Right lobe of liver (tissue), 6 donors: ENCODE data around the gene CPE. TPM values are rescaled to one million over a fixed set of nuclear protein-coding genes. Genes with fewer than 3 reads are reported as not detected.

ENCODE experiments used
- ATAC-seq, 4 donors: fragments of 200-7000 bp; cut with Tn5 transposase; one replicate each; pipeline ENCODE4 v1.9.1; 2020; ENCODE audit warnings: mild to moderate bottlenecking in 4 of 4, moderate library complexity in 4 of 4
- DNase-seq, 3 donors: peaks; one replicate each; pipeline ENCODE4 v3.0.0-alpha.2; 2020
- H3K27ac ChIP-seq, 3 donors: fragments of 200-600 bp; one replicate each; pipeline ENCODE4 v1.8.0; 2022
- H3K27me3 ChIP-seq, 2 donors: fragments of 200-600 bp; one replicate each; pipeline ENCODE4 v1.8.0; 2022
- H3K36me3 ChIP-seq, 4 donors: fragments of 200-600 bp; sonication (generic) in 1 of 4; one replicate each; pipeline versions ENCODE4 v1.5.1 to v1.8.0; 2017 to 2022; ENCODE audit warnings: control low read depth in 1 of 4
- H3K4me1 ChIP-seq, 4 donors: fragments of 200-600 bp; sonication (generic) in 1 of 4; one replicate each; pipeline versions ENCODE4 v1.5.1 to v1.8.0; 2017 to 2022; ENCODE audit warnings: control low read depth in 1 of 4
- H3K4me3 ChIP-seq, 3 donors: fragments of 200-600 bp; one replicate each; pipeline ENCODE4 v1.8.0; 2022
- H3K9me3 ChIP-seq, 4 donors: fragments of 200-600 bp; sonication (generic) in 1 of 4; one replicate each; pipeline versions ENCODE4 v1.5.1 to v1.8.0; 2017 to 2022; ENCODE audit warnings: control low read depth in 1 of 4
- CTCF ChIP-seq, 4 donors: fragments of 200-600 bp in 3 of 4; fragments of 450-650 bp in 1 of 4; IDR thresholded peaks; one replicate each; pipeline versions ENCODE4 v1.5.1 to v1.8.0; 2016 to 2022; ENCODE audit warnings: antibody characterized with exemption in 4 of 4, mild to moderate bottlenecking in 2 of 4
- POLR2A ChIP-seq: fragments of 450-650 bp; IDR thresholded peaks from one replicate; pipeline ENCODE4 v1.6.1; 2017; ENCODE audit warnings: antibody characterized with exemption, mild to moderate bottlenecking
- WGBS: methylation state at CpG from one replicate; pipeline ENCODE4 v1.1.6; 2018; ENCODE audit warnings: low coverage, low lambda C conversion rate; ENCODE audit not compliant: insufficient coverage; ENCODE audit errors: missing lambda C conversion rate; 5-methylcytosine and 5-hydroxymethylcytosine counted together
- intact Hi-C, 2 donors: fragments of 100-400 bp; cut with DNase I; formaldehyde crosslinking; loops; one replicate each; pipeline versions ENCODE4 v1.11.2 to v1.14.1; 2022
- microRNA counts: library from miRNA; unstranded; fragments of <30 nt; microRNA quantifications from one replicate; lab custom pipeline; 2016
- microRNA-seq, 2 donors: library from miRNA; unstranded; fragments of <30 nt; microRNA quantifications; one replicate each; pipeline ENCODE4, GENCODE V29; 2019 to 2020
- small RNA-seq, 2 experiments: library from RNA; depleted of rRNA; stranded (forward); fragments of <200 nt; gene quantifications; one replicate each; pipeline ENCODE3, GENCODE V24; 2016
- total RNA-seq, 6 experiments: library from RNA; depleted of rRNA in 2 of 6; stranded (reverse); fragments of >200 nt in 2 of 6; fragmentation: NEBNext Ultra II Directional in 3 of 6; extraction: Animal tissue kit (Norgen Biotek cat#: 25700) in 3 of 6; gene quantifications; one replicate each; pipeline versions ENCODE4 v1.1.0 to v1.2.4, GENCODE V29; 2016 to 2023
- donor health status: DM: no; HTN: yes; CAD: no.
- donor health status: DM: no; HTN: no; CAD: no.
- donor health status: DM: no; HTN: no; CAD: no.
- donor health status: DM: no; HTN: yes; CAD: no.
- donor health status: DM: no; HTN: yes; CAD: no.

Gene CPE
- total RNA-seq, 6 experiments from 2014 or later = 4.2 to 17.3 (median 9.4) TPM

- Histone ChIP-seq H3K27me3 (no peaks in the 10 kb centered on the region), H3K4me1 (no peaks in the 10 kb centered on the region), H3K9me3 (no peaks in the 10 kb centered on the region), H3K4me3 (no peak overlapping the region), H3K27ac (no peak overlapping the region), H3K36me3 (no peaks in the 10 kb centered on the region)
- ATAC-seq (no peak), DNase-seq (no peak)
- TF ChIP-seq POLR2A (no peak), CTCF (IDR thresholded peaks at IDR 0.05) (no peak)
- intact Hi-C loops = loop anchor here in 1 of 2 donors (5.0 kb wide), 1 partner anchor 550 kb away; no protein-coding TSS in a partner anchor
- 90% methylated on average over 10 of the region's 10 CpGs for WGBS
Observed at GRCh38 chr4:165541851-165542459, 163.1 kb downstream of the CPE start.

- ATAC-seq (no peak), DNase-seq (no peak)
- intact Hi-C loops = loop anchor here in 1 of 2 donors (5.0 kb wide), 1 partner anchor 550 kb away; no protein-coding TSS in a partner anchor
- Histone ChIP-seq H3K36me3 (no peaks in the 10 kb centered on the region), H3K9me3 (no peaks in the 10 kb centered on the region), H3K27ac (no peak overlapping the region), H3K4me1 (no peaks in the 10 kb centered on the region), H3K27me3 (no peaks in the 10 kb centered on the region), H3K4me3 (no peak overlapping the region)
- no peak for TF ChIP-seq CTCF (IDR thresholded peaks at IDR 0.05)
- TF ChIP-seq POLR2A = no peak
- 32% methylated on average over 2 of the region's 2 CpGs for WGBS
Observed at GRCh38 chr4:165542476-165542875, 163.7 kb downstream of the CPE start.

MicroRNA genes within 50 kb of the gene (microRNA counts, 767-probe panel; counts per million panel counts)
- microRNA hsa-miR-578 (lab: Ali Mortazavi, UCI) = 237 counts per million

Small RNA genes lying within 50 kb of the gene (microRNA-seq; reads per million reads assigned to microRNA genes)
- gene MIR578 = 0 reads per million in 2 donors

Small RNA genes lying within 50 kb of the gene (small RNA-seq; reads per million reads assigned to genes)
- 0 reads per million in 2 experiments for gene MIR578
- 0 reads per million in 2 experiments for gene SCGB1D5P

Other genes with a start within 250 kb of the CPE start
- 10 to 100 TPM; 15.6 to 25.3 (median 20.3) TPM for gene KLHL2, start 171.4 kb upstream of the CPE start, total RNA-seq
- 100 to 1,000 TPM in 4 of 6 experiments, 10 to 100 TPM in 2; 81.8 to 368 (median 122) TPM for gene MSMO1, start 51.3 kb upstream of the CPE start, total RNA-seq